ENCODE measurements around the gene SLAMF9. TPM values are rescaled to one million over a fixed set of nuclear protein-coding genes. Genes with fewer than 3 reads are reported as not detected.
"Not testable (repeated sequence)": the region's sequence is repeated elsewhere in the genome, so short reads cannot be mapped to it uniquely, and the experiment has no call there.

SLAMF9 gene
- total RNA-seq, 2 experiments from 2014 or later, result not detected

GRCh38 chr1:159915571-159916241 is 38.3 kb downstream of the SLAMF9 start:
- no peak for DNase-seq
- Mint-ChIP-seq H3K4me1 (ENCODE audit: low read depth) (peaks cover 57% of the 10 kb centered on the region), H3K27ac (no peak overlapping the region), H3K4me3 (no peak overlapping the region), H3K36me3 (peaks cover 38% of the 10 kb centered on the region), H3K9me3 (no peaks in the 10 kb centered on the region), H3K27me3 (no peaks in the 10 kb centered on the region)
- intact Hi-C loops (cut with micrococcal nuclease), result no loop called here
- ChIA-PET CTCF (no interaction called here), POLR2A (interaction anchor here (3.7 kb wide), 1 partner anchor 8 kb away, joined by 29 read pairs; the partner anchor contains the start of gene TAGLN2)

DNA sequence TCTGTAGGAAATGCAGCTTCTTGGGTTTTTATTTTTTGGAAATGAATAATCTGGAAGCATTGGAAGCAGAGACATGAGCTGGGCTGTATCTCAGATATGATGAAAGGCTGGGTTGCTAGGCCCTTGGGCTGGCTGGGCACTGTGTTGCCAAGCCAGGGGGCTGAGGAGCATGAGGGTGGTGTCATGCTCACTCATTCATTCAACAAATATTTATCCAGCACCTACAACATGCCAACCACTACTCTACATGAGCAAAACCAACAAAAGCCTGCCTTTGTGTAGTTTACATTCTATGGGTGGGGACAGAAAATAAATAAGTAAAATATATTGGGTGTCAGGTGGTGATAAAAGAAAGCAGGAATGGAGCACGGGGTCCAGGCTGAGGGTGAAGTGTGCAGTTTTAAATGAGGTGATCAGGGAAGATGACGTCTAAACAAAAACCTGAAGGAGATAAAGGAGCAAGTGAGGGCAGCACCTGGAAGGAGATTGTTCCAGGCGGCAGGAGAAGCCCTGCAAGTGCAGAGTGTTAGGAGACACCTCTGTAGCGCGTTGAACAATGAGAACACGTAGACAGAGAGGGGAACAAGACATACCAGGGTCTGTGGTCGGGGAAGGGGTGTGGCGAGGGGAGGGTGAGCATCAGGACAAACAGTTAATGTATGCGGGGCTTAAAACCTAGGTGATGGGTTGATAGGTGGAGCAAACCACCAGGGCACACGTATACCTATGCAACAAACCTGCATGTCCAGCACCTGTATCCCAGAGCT is 39.6 kb downstream of the SLAMF9 start:
- Mint-ChIP-seq H3K27ac (no peak overlapping the region), H3K36me3 (peaks cover 27% of the 10 kb centered on the region), H3K4me3 (no peak overlapping the region), H3K27me3 (no peaks in the 10 kb centered on the region), H3K9me3 (no peaks in the 10 kb centered on the region), H3K4me1 (ENCODE audit: low read depth) (peaks cover 59% of the 10 kb centered on the region)
- DNase-seq, result no peak
- intact Hi-C loops (cut with micrococcal nuclease), result no loop called here
- ChIA-PET CTCF (no interaction called here), POLR2A (interaction anchor here (3.7 kb wide), 1 partner anchor 9 kb away, joined by 29 read pairs; the partner anchor contains the start of gene TAGLN2)

- CTCF ChIA-PET, result no interaction called here
- no peak for DNase-seq
- Mint-ChIP-seq H3K27me3 (no peaks in the 10 kb centered on the region), H3K27ac (no peak overlapping the region), H3K9me3 (no peaks in the 10 kb centered on the region), H3K4me3 (no peak overlapping the region), H3K36me3 (peaks cover 20% of the 10 kb centered on the region), H3K4me1 (ENCODE audit: low read depth) (peaks cover 60% of the 10 kb centered on the region)
- POLR2A ChIA-PET, result interaction anchor here (3.7 kb wide), 1 partner anchor 10 kb away, joined by 29 read pairs; the partner anchor contains the start of gene TAGLN2
- intact Hi-C loops (cut with micrococcal nuclease), result no loop called here
Observed at GRCh38 chr1:159913451-159914192, 40.4 kb downstream of the SLAMF9 start.

- Mint-ChIP-seq H3K4me1 (ENCODE audit: low read depth) (peaks cover 52% of the 10 kb centered on the region), H3K27ac (peak overlapping the region; percentile 84), H3K9me3 (no peaks in the 10 kb centered on the region), H3K27me3 (no peaks in the 10 kb centered on the region), H3K36me3 (peaks cover 5% of the 10 kb centered on the region), H3K4me3 (no peak overlapping the region)
- CTCF ChIA-PET, result interaction anchor here (0.6 to 1.5 kb wide), 4 partner anchors 13 to 167 kb away, joined by 3 to 4 read pairs (median 3); partner anchors contain the start of genes DUSP23 and TAGLN2
- intact Hi-C loops (cut with micrococcal nuclease), result no loop called here
- POLR2A ChIA-PET, result interaction anchor here (0.6 to 1.7 kb wide), 4 partner anchors 9 to 130 kb away, joined by 3 to 4 read pairs (median 4); no protein-coding TSS in a partner anchor
- peak; percentile 56 for DNase-seq
Observed at GRCh38 chr1:159911326-159912070, 42.5 kb downstream of the SLAMF9 start.

DNA sequence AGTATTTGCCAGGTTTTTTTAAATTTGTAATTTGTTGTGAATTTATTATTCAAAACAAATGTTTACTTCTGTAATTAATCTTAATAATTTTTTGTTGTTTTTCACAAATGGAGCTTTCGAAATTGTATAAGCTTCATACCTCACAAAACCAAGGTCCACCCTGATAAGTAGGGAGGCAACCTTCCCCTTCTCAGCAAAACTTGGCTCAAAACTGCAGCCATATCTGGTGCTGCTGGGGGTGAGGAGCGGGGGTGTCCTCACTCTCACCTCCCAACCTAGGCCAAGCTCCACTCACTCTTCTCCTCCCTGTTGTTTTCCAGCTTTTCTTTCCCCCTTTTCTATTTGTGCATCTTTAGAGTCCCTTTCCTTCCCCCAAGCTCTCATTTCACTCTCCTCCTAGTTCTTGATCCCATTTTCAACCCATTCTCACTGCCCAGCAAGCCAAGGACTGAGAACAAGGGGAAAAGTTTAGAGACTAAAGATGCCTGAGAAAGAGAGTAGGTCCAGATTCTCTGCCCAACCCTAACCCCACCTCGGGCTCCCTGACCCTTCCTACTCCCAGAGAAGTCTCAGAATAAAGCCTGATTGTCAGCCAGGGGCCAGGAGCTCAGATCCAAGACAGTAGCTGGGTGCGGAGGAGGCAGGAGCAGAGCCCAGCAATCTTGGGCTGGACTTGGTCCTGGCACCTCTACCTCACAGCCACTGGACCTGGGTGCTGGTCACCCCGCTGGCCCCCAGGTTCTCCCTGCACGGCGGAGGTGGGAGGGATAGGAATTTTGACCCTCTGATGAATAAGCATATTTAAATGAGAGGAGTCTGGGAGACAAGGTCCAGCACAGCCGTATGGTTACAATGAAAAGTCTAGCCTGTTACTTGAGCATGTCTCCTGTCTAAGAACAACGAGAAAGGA is 45.8 kb downstream of the SLAMF9 start:
- H3K27me3 Mint-ChIP-seq, result no peaks in the 10 kb centered on the region
- peaks cover 39% of the 10 kb centered on the region for H3K4me1 Mint-ChIP-seq (ENCODE audit: low read depth)
- peak overlapping the region; percentile 7 for H3K27ac Mint-ChIP-seq
- ChIA-PET CTCF (interaction anchor here (1.2 to 2.1 kb wide), 3 partner anchors 15 to 99 kb away, joined by 3 to 10 read pairs (median 5); no protein-coding TSS in a partner anchor), POLR2A (no interaction called here)
- DNase-seq, result no peak
- peaks cover 4% of the 10 kb centered on the region for H3K9me3 Mint-ChIP-seq
- intact Hi-C loops (cut with micrococcal nuclease), result no loop called here
- no peak overlapping the region for H3K4me3 Mint-ChIP-seq
- H3K36me3 Mint-ChIP-seq, result peaks cover 2% of the 10 kb centered on the region

GRCh38 chr1:159906960-159907359 is 47.1 kb downstream of the SLAMF9 start:
- Mint-ChIP-seq H3K27me3 (no peaks in the 10 kb centered on the region), H3K27ac (no peak overlapping the region), H3K4me3 (no peak overlapping the region), H3K9me3 (peaks cover 4% of the 10 kb centered on the region), H3K36me3 (no peaks in the 10 kb centered on the region), H3K4me1 (ENCODE audit: low read depth) (peaks cover 28% of the 10 kb centered on the region)
- DNase-seq, result no peak
- CTCF ChIA-PET, result interaction anchor here (0.9 to 2.1 kb wide), 3 partner anchors 14 to 100 kb away, joined by 3 to 10 read pairs (median 5); no protein-coding TSS in a partner anchor
- POLR2A ChIA-PET, result no interaction called here
- intact Hi-C loops (cut with micrococcal nuclease), result no loop called here

DNA sequence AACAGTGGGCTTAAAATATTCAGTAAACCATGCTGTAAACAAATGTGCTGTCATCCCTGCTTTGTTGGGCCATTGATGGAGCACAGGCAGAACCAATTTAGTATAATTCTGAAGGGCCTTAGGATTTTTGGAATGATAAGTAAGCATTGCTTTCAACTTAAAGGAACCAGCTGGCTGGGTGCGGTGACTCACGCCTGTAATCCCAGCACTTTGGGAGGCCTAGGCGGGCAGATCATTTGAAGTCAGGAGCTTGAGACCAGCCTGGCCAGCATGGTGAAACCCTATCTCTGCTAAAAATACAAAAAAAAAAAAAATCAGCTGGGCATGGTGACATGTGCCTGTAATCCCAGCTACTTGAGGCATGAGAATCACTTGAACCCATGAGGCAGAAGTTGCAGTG is 50.0 kb downstream of the SLAMF9 start:
- H3K27ac Mint-ChIP-seq; intact Hi-C loops (cut with micrococcal nuclease); POLR2A ChIA-PET; DNase-seq; H3K4me1 Mint-ChIP-seq (ENCODE audit: low read depth); H3K27me3 Mint-ChIP-seq; H3K9me3 Mint-ChIP-seq; H3K4me3 Mint-ChIP-seq; H3K36me3 Mint-ChIP-seq: not testable (repeated sequence)
- CTCF ChIA-PET, result interaction anchor here (0.6 to 1.2 kb wide), 2 partner anchors 13 to 786 kb away, joined by 3 to 4 read pairs; no protein-coding TSS in a partner anchor

GRCh38 chr1:159902541-159902940 is 51.5 kb downstream of the SLAMF9 start:
- Mint-ChIP-seq H3K4me1 (ENCODE audit: low read depth) (peaks cover under 1% of the 10 kb centered on the region), H3K27me3 (no peaks in the 10 kb centered on the region), H3K36me3 (no peaks in the 10 kb centered on the region), H3K4me3 (no peak overlapping the region), H3K27ac (no peak overlapping the region), H3K9me3 (peaks cover 4% of the 10 kb centered on the region)
- POLR2A ChIA-PET, result interaction anchor here (1.2 to 1.3 kb wide), 2 partner anchors 10 to 22 kb away, joined by 4 to 5 read pairs; no protein-coding TSS in a partner anchor
- intact Hi-C loops (cut with micrococcal nuclease), result no loop called here
- CTCF ChIA-PET, result no interaction called here
- no peak for DNase-seq

Measured in activated CD4-positive, alpha-beta memory T cell treated with anti-CD3 and anti-CD28 coated beads for 36 hours (primary cell).